K562 (cell line): Measurements from ENCODE around the gene ARMH4. TPM values are rescaled to one million over a fixed set of nuclear protein-coding genes. Genes with fewer than 3 reads are reported as not detected.

Experiments
- ATAC-seq: fragments of 200-7000 bp; cut with Tn5 transposase; 3 replicates; pipeline ENCODE4 v1.9.1; 2020; ENCODE audit warnings: moderate library complexity
- BruUV-seq: library from RNA; stranded (reverse); fragments of 400-500 nt; replicated peaks from 2 replicates; lab custom pipeline; 2021; lab: Mats Ljungman, UMichigan
- CTCF ChIA-PET: fragments of 300-600 bp; formaldehyde crosslinking; extraction: SDS; loops from one replicate; lab custom pipeline; 2021; ENCODE audit warnings: low intra/inter-chr PET ratio; lab: Yijun Ruan, JAX
- POLR2A ChIA-PET: fragments of 300-600, 350-650 bp; sonication (Branson Sonifier 250); formaldehyde crosslinking; extraction: SDS; loops from one replicate; lab custom pipeline; 2021; ENCODE audit warnings: antibody characterized with exemption, inconsistent platforms; lab: Yijun Ruan, JAX
- DNase-seq, 4 experiments: peaks; one replicate each; pipeline versions ENCODE4 v3.0.0 to v3.0.0-alpha.2; 2011 to 2018; ENCODE audit warnings: low spot score in 3 of 4, mixed read lengths in 3 of 4; ENCODE audit errors: extremely low read depth in 1 of 4
- FAIRE-seq: peaks from 2 replicates; lab custom pipeline; 2011; peaks lifted over from hg19 to GRCh38; lab: Jason Lieb, UNC
- H2AFZ ChIP-seq: 2 replicates; pipeline ENCODE4 v1.6.0; 2011; ENCODE audit warnings: low read depth, low read length, control low read depth, inconsistent platforms
- H3K27ac ChIP-seq: fragments of 200-600 bp; 3 replicates; pipeline ENCODE4 v1.8.0; 2011; ENCODE audit warnings: low read depth, mild to moderate bottlenecking, control low read depth, inconsistent platforms, low read length, moderate library complexity, mixed read lengths; ENCODE audit errors: extremely low read depth
- H3K27me3 ChIP-seq, 2 experiments: fragments of 300-600 bp in 1 of 2; 2 replicates in 1 of 2; 3 replicates in 1 of 2; pipeline versions ENCODE4 v1.6.0 to v1.8.0; 2011; ENCODE audit warnings: inconsistent platforms in 2 of 2, low read length in 2 of 2, mild to moderate bottlenecking in 1 of 2, mixed read lengths in 1 of 2, moderate library complexity in 1 of 2; ENCODE audit not compliant: control insufficient read depth in 2 of 2, insufficient read depth in 2 of 2
- H3K36me3 ChIP-seq: fragments of 300-600 bp; 3 replicates; pipeline ENCODE4 v1.8.0; 2011; ENCODE audit warnings: mild to moderate bottlenecking, low read length, inconsistent platforms; ENCODE audit not compliant: control insufficient read depth, insufficient read depth
- H3K4me1 ChIP-seq, 2 experiments: fragments of 200-600 bp in 1 of 2; replicated peaks in 1 of 2; 2 replicates in 1 of 2; 3 replicates in 1 of 2; pipeline versions ENCODE4 v1.5.1 to v1.8.0; 2011; ENCODE audit warnings: inconsistent platforms in 2 of 2, low read length in 2 of 2, mild to moderate bottlenecking in 1 of 2, mixed read lengths in 1 of 2, moderate library complexity in 1 of 2; ENCODE audit not compliant: control insufficient read depth in 2 of 2, insufficient read depth in 2 of 2
- H3K4me2 ChIP-seq: 2 replicates; pipeline ENCODE4 v1.6.1; 2011; ENCODE audit warnings: low read length, control low read depth, inconsistent platforms, mixed read lengths; ENCODE audit not compliant: insufficient read depth
- H3K4me3 ChIP-seq: fragments of 200-600 bp; sonication (generic), shearing (Covaris generic); 2 replicates; pipeline ENCODE4 v1.5.1; 2016; ENCODE audit warnings: control low read depth, inconsistent platforms
- H3K79me2 ChIP-seq: fragments of 200-600 bp; 3 replicates; pipeline ENCODE4 v1.8.0; 2011; ENCODE audit warnings: low read length, inconsistent platforms; ENCODE audit not compliant: control insufficient read depth, insufficient read depth
- H3K9ac ChIP-seq, 2 experiments: 2 replicates each; pipeline versions ENCODE4 v1.6.0 to v1.6.1; 2011; ENCODE audit warnings: low read depth in 2 of 2, low read length in 2 of 2, control low read depth in 1 of 2, inconsistent platforms in 1 of 2, mild to moderate bottlenecking in 1 of 2, mixed read lengths in 1 of 2; ENCODE audit not compliant: insufficient read depth in 1 of 2
- H3K9me1 ChIP-seq: one replicate; pipeline ENCODE4 v1.6.0; 2011; ENCODE audit warnings: inconsistent platforms, mild to moderate bottlenecking, low read length, moderate library complexity; ENCODE audit not compliant: control insufficient read depth, insufficient read depth
- H3K9me3 ChIP-seq: replicated peaks from 2 replicates; pipeline ENCODE4 v1.5.1; 2011; ENCODE audit warnings: low read depth, low read length, inconsistent platforms; ENCODE audit not compliant: control insufficient read depth, insufficient read depth
- H4K20me1 ChIP-seq: replicated peaks from 2 replicates; pipeline ENCODE4 v1.6.1; 2011; ENCODE audit warnings: low read length, inconsistent platforms, mixed read lengths; ENCODE audit not compliant: control insufficient read depth, insufficient read depth
- ATF1 ChIP-seq, 2 experiments: fragments of 450-650 bp in 1 of 2; IDR thresholded peaks; 2 replicates each; pipeline ENCODE4 v1.6.1; 2016; ENCODE audit warnings: missing compliant biosample characterization in 1 of 2, missing genetic modification characterization in 1 of 2
- CEBPB ChIP-seq: fragments of 450-650 bp; IDR thresholded peaks from 2 replicates; pipeline ENCODE4 v1.6.1; 2016; ENCODE audit warnings: missing genetic modification characterization, missing compliant biosample characterization
- DACH1 ChIP-seq: fragments of 450-650 bp; IDR thresholded peaks from 2 replicates; pipeline ENCODE4 v1.6.1; 2018; ENCODE audit not compliant: partially characterized antibody
- ESRRA ChIP-seq: fragments of 450-650 bp; IDR thresholded peaks from 2 replicates; pipeline ENCODE4 v1.6.1; 2014; ENCODE audit warnings: low read depth, mild to moderate bottlenecking, moderate library complexity, borderline replicate concordance
- HDGF ChIP-seq: fragments of 450-650 bp; IDR thresholded peaks from 2 replicates; pipeline ENCODE4 v1.6.1; 2016
- MIER1 ChIP-seq: fragments of 450-650 bp; IDR thresholded peaks from 2 replicates; pipeline ENCODE4 v1.6.1; 2016; ENCODE audit warnings: antibody characterized with exemption, mild to moderate bottlenecking, low read depth
- PCBP2 ChIP-seq: fragments of 200-400 bp; formaldehyde crosslinking; IDR thresholded peaks from 2 replicates; pipeline ENCODE4 v1.6.1; 2018; ENCODE audit warnings: low read length, low read depth, mild to moderate bottlenecking, moderate library complexity; ENCODE audit not compliant: poor library complexity, severe bottlenecking
- POLR2AphosphoS2 ChIP-seq: IDR thresholded peaks from 2 replicates; pipeline ENCODE4 v1.6.1; 2012; ENCODE audit warnings: low read length, improper control_type of control experiment
- POLR2H ChIP-seq: IDR thresholded peaks from 2 replicates; pipeline ENCODE4 v1.6.1; 2016; ENCODE audit warnings: missing genetic modification characterization, low read depth, mild to moderate bottlenecking, control low read depth, missing compliant biosample characterization, moderate library complexity
- PTRF ChIP-seq: fragments of 450-650 bp; IDR thresholded peaks from 2 replicates; pipeline ENCODE4 v1.6.1; 2016; ENCODE audit warnings: mild to moderate bottlenecking, missing genetic modification characterization, missing compliant biosample characterization
- TOE1 ChIP-seq, 2 experiments: fragments of 450-650 bp in 1 of 2; sonication (generic) in 1 of 2; formaldehyde crosslinking in 1 of 2; IDR thresholded peaks; 2 replicates each; pipeline versions ENCODE4 v1.7.1 to v1.8.0; 2016 to 2022; ENCODE audit warnings: borderline replicate concordance in 2 of 2, mild to moderate bottlenecking in 2 of 2, antibody characterized with exemption in 1 of 2, inconsistent platforms in 1 of 2, low read depth in 1 of 2, missing genetic modification reagents in 1 of 2, moderate library complexity in 1 of 2
- ZNF133 ChIP-seq: fragments of 250-450 bp; sonication (Bioruptor Pico); IDR thresholded peaks from 2 replicates; pipeline ENCODE4 v1.4.0; 2020; ENCODE audit warnings: mild to moderate bottlenecking
- ZNF717 ChIP-seq: fragments of 250-450 bp; sonication (Bioruptor Pico); IDR thresholded peaks from 2 replicates; pipeline ENCODE4 v1.5.0; 2021
- WGBS: fragments of 100-300 bp; shearing (Covaris generic); methylation state at CpG from one replicate; pipeline ENCODE4 v1.1.6; 2016; ENCODE audit warnings: low coverage, mixed read lengths; ENCODE audit not compliant: insufficient coverage; ENCODE audit errors: missing lambda C conversion rate; 5-methylcytosine and 5-hydroxymethylcytosine counted together
- in situ Hi-C: fragments of 300-500 bp; cut with MboI; formaldehyde crosslinking; loops from 4 replicates; pipeline ENCODE4 v1.15.0; 2018; ENCODE audit warnings: inconsistent platforms, mixed read lengths
- intact Hi-C: fragments of 100-400 bp; cut with micrococcal nuclease; formaldehyde crosslinking; loops from 2 replicates; pipeline ENCODE4 v1.14.2; 2022
- polyA plus RNA-seq, 8 experiments: library from polyadenylated mRNA; depleted of rRNA in 4 of 8; stranded (reverse) in 5 of 8; unstranded in 3 of 8; fragments of >200 nt; fragmentation: Nextera tagmentation in 2 of 8; fragmentation: Illumina TruSeq in 1 of 8; extraction: Ambion mirVana in 2 of 8; extraction: Trizol in 1 of 8; gene quantifications; 2 replicates each; pipeline versions ENCODE4 v1.2.1 to v1.2.3, GENCODE V29; 2011 to 2014; ENCODE audit warnings: inconsistent platforms in 1 of 8, missing spikeins in 1 of 8
- total RNA-seq, 7 experiments: library from RNA; depleted of rRNA in 6 of 7; stranded (reverse); fragments of >200 nt in 6 of 7; fragmentation: Illumina TruSeq in 2 of 7; extraction: Trizol in 2 of 7; gene quantifications; 2 replicates each; pipeline versions ENCODE4 v1.2.1 to v1.2.3, GENCODE V29; 2011 to 2021; ENCODE audit warnings: low replicate concordance in 1 of 7

Gene ARMH4
- total and polyA plus RNA-seq, 9 of the 15 experiments (the other 6 are each of a cell fraction or from before 2014, with no cell fraction given): 0.06 to 0.98 (median 0.07) TPM; not detected in 2

GRCh38 chr14:58107041-58107440 is 45.0 kb downstream of the ARMH4 start:
- in situ Hi-C loops (loop anchor here (25.0 kb wide), 1 partner anchor 255 kb away; no protein-coding TSS in a partner anchor), intact Hi-C loops (loop anchor here (5.0 kb wide), 1 partner anchor 130 kb away; no protein-coding TSS in a partner anchor)
- 0% methylated on average over 1 of the region's 1 CpG for WGBS
- Histone ChIP-seq H3K9me3 (no peaks in the 10 kb centered on the region), H2AFZ (no peak overlapping the region), H3K4me1 (no peaks in the 10 kb centered on the region), H3K4me3 (no peak overlapping the region), H3K36me3 (no peaks in the 10 kb centered on the region), H3K27ac (no peak overlapping the region), H3K9ac (no peak overlapping the region), H3K9me1 (no peaks in the 10 kb centered on the region), H3K27me3 (peaks cover 0 to 1% of the 10 kb centered on the region in 2 experiments; a peak in 1 of 5 replicates), H3K79me2 (no peaks in the 10 kb centered on the region), H3K4me2 (no peak overlapping the region), H4K20me1 (no peaks in the 10 kb centered on the region)
- BruUV-seq: no TSS peak
- TF ChIP-seq ATF1 (CRISPR knock-in tag; IDR thresholded peaks at IDR 0.05) (no peak), ATF1 (tag; IDR thresholded peaks at IDR 0.05) (no peak)
- FAIRE-seq (no peak), ATAC-seq (no peak), DNase-seq (no peak)
- ChIA-PET POLR2A (interaction anchor here (1.1 kb wide), 1 partner anchor 394 kb away, joined by 4 read pairs; no protein-coding TSS in a partner anchor), CTCF (no interaction called here)

DNA sequence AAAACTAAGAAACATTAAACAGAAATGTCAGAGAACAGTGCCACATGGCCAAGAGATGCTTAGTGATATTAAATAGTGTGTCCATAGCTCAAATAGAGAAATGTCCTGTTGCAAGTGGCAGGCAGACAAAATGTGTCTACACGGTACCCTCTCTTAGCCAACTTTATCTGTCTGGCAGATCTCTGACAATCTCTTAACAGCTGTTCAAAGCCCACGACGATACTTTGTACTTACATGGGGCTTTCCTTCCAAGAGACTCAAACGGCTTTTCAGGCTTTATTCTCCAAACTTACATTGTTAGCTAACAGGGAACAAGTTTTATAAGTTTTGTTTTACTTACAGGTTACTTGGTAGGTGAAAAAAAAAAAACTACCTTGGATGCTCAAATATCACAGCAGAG is 45.6 kb downstream of the ARMH4 start:
- Histone ChIP-seq H3K9me3 (no peaks in the 10 kb centered on the region), H3K79me2 (no peaks in the 10 kb centered on the region), H3K4me1 (no peaks in the 10 kb centered on the region), H3K27ac (no peak overlapping the region), H4K20me1 (no peaks in the 10 kb centered on the region), H3K36me3 (no peaks in the 10 kb centered on the region), H3K4me2 (no peak overlapping the region), H3K9ac (no peak overlapping the region), H3K9me1 (no peaks in the 10 kb centered on the region), H3K27me3 (peaks cover 0 to 4% of the 10 kb centered on the region in 2 experiments; a peak in 1 of 5 replicates), H2AFZ (no peak overlapping the region), H3K4me3 (no peak overlapping the region)
- ChIA-PET POLR2A (no interaction called here), CTCF (no interaction called here)
- FAIRE-seq (no peak), DNase-seq (no peak), ATAC-seq (no peak)
- TF ChIP-seq DACH1: no peak
- no peak for TF ChIP-seq TOE1 (IDR thresholded peaks at IDR 0.05; ENCODE audit: borderline replicate concordance)
- TF ChIP-seq TOE1 (CRISPR knock-in tag; IDR thresholded peaks at IDR 0.05; ENCODE audit: borderline replicate concordance, low read depth): no peak
- no peak for TF ChIP-seq MIER1
- TF ChIP-seq ESRRA: no peak
- TF ChIP-seq POLR2AphosphoS2: no peak
- no peak for TF ChIP-seq ZNF133 (CRISPR knock-in tag)
- no peak for TF ChIP-seq CEBPB
- no peak for TF ChIP-seq ZNF717 (CRISPR knock-in tag)
- no peak for TF ChIP-seq PCBP2
- no peak for TF ChIP-seq POLR2H (tag)
- TF ChIP-seq HDGF: no peak
- no peak for TF ChIP-seq PTRF (tag)
- in situ Hi-C loops (loop anchor here (25.0 kb wide), 1 partner anchor 256 kb away; no protein-coding TSS in a partner anchor), intact Hi-C loops (loop anchor here (5.0 kb wide), 1 partner anchor 131 kb away; no protein-coding TSS in a partner anchor)
- BruUV-seq: no TSS peak
- 0% methylated on average over 4 of the region's 4 CpGs for WGBS
